K562 (cell line): ENCODE data around the gene PNKD. TPM values are rescaled to one million over a fixed set of nuclear protein-coding genes. Genes with fewer than 3 reads are reported as not detected.

Experiments used
- ATAC-seq: fragments of 200-7000 bp; cut with Tn5 transposase; 3 replicates; pipeline ENCODE4 v1.9.1; 2020; ENCODE audit warnings: moderate library complexity
- BruUV-seq: library from RNA; stranded (reverse); fragments of 400-500 nt; replicated peaks from 2 replicates; lab custom pipeline; 2021; lab: Mats Ljungman, UMichigan
- CTCF ChIA-PET: fragments of 300-600 bp; formaldehyde crosslinking; extraction: SDS; loops from one replicate; lab custom pipeline; 2021; ENCODE audit warnings: low intra/inter-chr PET ratio; lab: Yijun Ruan, JAX
- POLR2A ChIA-PET: fragments of 300-600, 350-650 bp; sonication (Branson Sonifier 250); formaldehyde crosslinking; extraction: SDS; loops from one replicate; lab custom pipeline; 2021; ENCODE audit warnings: antibody characterized with exemption, inconsistent platforms; lab: Yijun Ruan, JAX
- DNase-seq, 4 experiments: peaks; one replicate each; pipeline versions ENCODE4 v3.0.0 to v3.0.0-alpha.2; 2011 to 2018; ENCODE audit warnings: low spot score in 3 of 4, mixed read lengths in 3 of 4; ENCODE audit errors: extremely low read depth in 1 of 4
- FAIRE-seq: peaks from 2 replicates; lab custom pipeline; 2011; peaks lifted over from hg19 to GRCh38; lab: Jason Lieb, UNC
- H2AFZ ChIP-seq: 2 replicates; pipeline ENCODE4 v1.6.0; 2011; ENCODE audit warnings: low read depth, low read length, control low read depth, inconsistent platforms
- H3K27ac ChIP-seq: fragments of 200-600 bp; 3 replicates; pipeline ENCODE4 v1.8.0; 2011; ENCODE audit warnings: low read depth, mild to moderate bottlenecking, control low read depth, inconsistent platforms, low read length, moderate library complexity, mixed read lengths; ENCODE audit errors: extremely low read depth
- H3K27me3 ChIP-seq, 2 experiments: fragments of 300-600 bp in 1 of 2; 2 replicates in 1 of 2; 3 replicates in 1 of 2; pipeline versions ENCODE4 v1.6.0 to v1.8.0; 2011; ENCODE audit warnings: inconsistent platforms in 2 of 2, low read length in 2 of 2, mild to moderate bottlenecking in 1 of 2, mixed read lengths in 1 of 2, moderate library complexity in 1 of 2; ENCODE audit not compliant: control insufficient read depth in 2 of 2, insufficient read depth in 2 of 2
- H3K36me3 ChIP-seq: fragments of 300-600 bp; 3 replicates; pipeline ENCODE4 v1.8.0; 2011; ENCODE audit warnings: mild to moderate bottlenecking, low read length, inconsistent platforms; ENCODE audit not compliant: control insufficient read depth, insufficient read depth
- H3K4me1 ChIP-seq, 2 experiments: fragments of 200-600 bp in 1 of 2; replicated peaks in 1 of 2; 2 replicates in 1 of 2; 3 replicates in 1 of 2; pipeline versions ENCODE4 v1.5.1 to v1.8.0; 2011; ENCODE audit warnings: inconsistent platforms in 2 of 2, low read length in 2 of 2, mild to moderate bottlenecking in 1 of 2, mixed read lengths in 1 of 2, moderate library complexity in 1 of 2; ENCODE audit not compliant: control insufficient read depth in 2 of 2, insufficient read depth in 2 of 2
- H3K4me2 ChIP-seq: 2 replicates; pipeline ENCODE4 v1.6.1; 2011; ENCODE audit warnings: low read length, control low read depth, inconsistent platforms, mixed read lengths; ENCODE audit not compliant: insufficient read depth
- H3K4me3 ChIP-seq: fragments of 200-600 bp; sonication (generic), shearing (Covaris generic); 2 replicates; pipeline ENCODE4 v1.5.1; 2016; ENCODE audit warnings: control low read depth, inconsistent platforms
- H3K79me2 ChIP-seq: fragments of 200-600 bp; 3 replicates; pipeline ENCODE4 v1.8.0; 2011; ENCODE audit warnings: low read length, inconsistent platforms; ENCODE audit not compliant: control insufficient read depth, insufficient read depth
- H3K9ac ChIP-seq, 2 experiments: 2 replicates each; pipeline versions ENCODE4 v1.6.0 to v1.6.1; 2011; ENCODE audit warnings: low read depth in 2 of 2, low read length in 2 of 2, control low read depth in 1 of 2, inconsistent platforms in 1 of 2, mild to moderate bottlenecking in 1 of 2, mixed read lengths in 1 of 2; ENCODE audit not compliant: insufficient read depth in 1 of 2
- H3K9me1 ChIP-seq: one replicate; pipeline ENCODE4 v1.6.0; 2011; ENCODE audit warnings: inconsistent platforms, mild to moderate bottlenecking, low read length, moderate library complexity; ENCODE audit not compliant: control insufficient read depth, insufficient read depth
- H3K9me3 ChIP-seq: replicated peaks from 2 replicates; pipeline ENCODE4 v1.5.1; 2011; ENCODE audit warnings: low read depth, low read length, inconsistent platforms; ENCODE audit not compliant: control insufficient read depth, insufficient read depth
- H4K20me1 ChIP-seq: replicated peaks from 2 replicates; pipeline ENCODE4 v1.6.1; 2011; ENCODE audit warnings: low read length, inconsistent platforms, mixed read lengths; ENCODE audit not compliant: control insufficient read depth, insufficient read depth
- BRF1 ChIP-seq: IDR thresholded peaks from 3 replicates; pipeline ENCODE4 v1.6.1; 2011; ENCODE audit warnings: borderline replicate concordance, mild to moderate bottlenecking; ENCODE audit not compliant: insufficient read length; ENCODE audit errors: extremely low read depth
- CEBPB ChIP-seq: fragments of 450-650 bp; IDR thresholded peaks from 2 replicates; pipeline ENCODE4 v1.6.1; 2016; ENCODE audit warnings: missing genetic modification characterization, missing compliant biosample characterization
- ETV6 ChIP-seq, 3 experiments: fragments of 150-350 bp in 1 of 3; sonication (generic) in 1 of 3; formaldehyde crosslinking in 1 of 3; IDR thresholded peaks; 2 replicates each; pipeline versions ENCODE4 v1.6.1 to v1.8.0; 2014 to 2022; ENCODE audit warnings: borderline replicate concordance in 2 of 3, low read depth in 2 of 3, antibody characterized with exemption in 1 of 3, low read length in 1 of 3, mild to moderate bottlenecking in 1 of 3, missing genetic modification reagents in 1 of 3
- FOSL1 ChIP-seq: fragments of 200-800 bp; sonication (Bioruptor generic); conservative IDR thresholded peaks from 2 replicates; pipeline ENCODE4 v1.6.1; 2016; ENCODE audit warnings: missing genetic modification characterization, missing compliant biosample characterization
- IRF2 ChIP-seq: sonication (generic); formaldehyde crosslinking; IDR thresholded peaks from 2 replicates; pipeline ENCODE4 v1.8.1; 2022; ENCODE audit warnings: mild to moderate bottlenecking, missing genetic modification reagents
- MEF2A ChIP-seq: IDR thresholded peaks from 2 replicates; pipeline ENCODE4 v1.6.1; 2011; ENCODE audit warnings: low read depth, mild to moderate bottlenecking, low read length, moderate library complexity; ENCODE audit not compliant: control insufficient read depth
- MTA3 ChIP-seq: fragments of 450-650 bp; formaldehyde crosslinking; IDR thresholded peaks from 2 replicates; pipeline ENCODE4 v1.6.1; 2017; ENCODE audit warnings: mild to moderate bottlenecking, borderline replicate concordance
- NEUROD1 ChIP-seq: fragments of 150-350 bp; IDR thresholded peaks from 2 replicates; pipeline ENCODE4 v1.6.1; 2014; ENCODE audit warnings: borderline replicate concordance, low read length, low read depth; ENCODE audit not compliant: partially characterized antibody
- NFXL1 ChIP-seq: fragments of 450-650 bp; formaldehyde crosslinking; IDR thresholded peaks from 2 replicates; pipeline ENCODE4 v1.4.0; 2021; ENCODE audit warnings: mild to moderate bottlenecking
- RFX5 ChIP-seq: IDR thresholded peaks from 2 replicates; pipeline ENCODE4 v1.6.1; 2011; ENCODE audit warnings: low read depth, mild to moderate bottlenecking, improper control_type of control experiment, low read length
- ZNF175 ChIP-seq: fragments of 200-800 bp; sonication (Bioruptor generic); IDR thresholded peaks from 2 replicates; pipeline ENCODE4 v1.6.1; 2016; ENCODE audit warnings: low read depth, mild to moderate bottlenecking, missing genetic modification characterization, missing compliant biosample characterization
- ZNF316 ChIP-seq: fragments of 450-650 bp; IDR thresholded peaks from 2 replicates; pipeline ENCODE4 v1.6.1; 2016
- WGBS: fragments of 100-300 bp; shearing (Covaris generic); methylation state at CpG from one replicate; pipeline ENCODE4 v1.1.6; 2016; ENCODE audit warnings: low coverage, mixed read lengths; ENCODE audit not compliant: insufficient coverage; ENCODE audit errors: missing lambda C conversion rate; 5-methylcytosine and 5-hydroxymethylcytosine counted together
- in situ Hi-C: fragments of 300-500 bp; cut with MboI; formaldehyde crosslinking; loops from 4 replicates; pipeline ENCODE4 v1.15.0; 2018; ENCODE audit warnings: inconsistent platforms, mixed read lengths
- intact Hi-C: fragments of 100-400 bp; cut with micrococcal nuclease; formaldehyde crosslinking; loops from 2 replicates; pipeline ENCODE4 v1.14.2; 2022
- polyA plus RNA-seq, 8 experiments: library from polyadenylated mRNA; depleted of rRNA in 4 of 8; stranded (reverse) in 5 of 8; unstranded in 3 of 8; fragments of >200 nt; fragmentation: Nextera tagmentation in 2 of 8; fragmentation: Illumina TruSeq in 1 of 8; extraction: Ambion mirVana in 2 of 8; extraction: Trizol in 1 of 8; gene quantifications; 2 replicates each; pipeline versions ENCODE4 v1.2.1 to v1.2.3, GENCODE V29; 2011 to 2014; ENCODE audit warnings: inconsistent platforms in 1 of 8, missing spikeins in 1 of 8
- total RNA-seq, 7 experiments: library from RNA; depleted of rRNA in 6 of 7; stranded (reverse); fragments of >200 nt in 6 of 7; fragmentation: Illumina TruSeq in 2 of 7; extraction: Trizol in 2 of 7; gene quantifications; 2 replicates each; pipeline versions ENCODE4 v1.2.1 to v1.2.3, GENCODE V29; 2011 to 2021; ENCODE audit warnings: low replicate concordance in 1 of 7
- TF ChIP-seq, protein P1 (sequence below): fragments of 250-450 bp; sonication (Bioruptor Pico); IDR thresholded peaks from 2 replicates; pipeline ENCODE4 v1.5.0; 2021; ENCODE audit warnings: mild to moderate bottlenecking, moderate library complexity
- TF ChIP-seq, protein P2 (sequence below): fragments of 450-650 bp; formaldehyde crosslinking; IDR thresholded peaks from 2 replicates; pipeline ENCODE4 v1.4.0; 2020; ENCODE audit warnings: mild to moderate bottlenecking, moderate library complexity

Gene PNKD
- total and polyA plus RNA-seq, 9 of the 15 experiments (the other 6 are each of a cell fraction or from before 2014, with no cell fraction given) = 26.0 to 105 (median 60.1) TPM

DNA sequence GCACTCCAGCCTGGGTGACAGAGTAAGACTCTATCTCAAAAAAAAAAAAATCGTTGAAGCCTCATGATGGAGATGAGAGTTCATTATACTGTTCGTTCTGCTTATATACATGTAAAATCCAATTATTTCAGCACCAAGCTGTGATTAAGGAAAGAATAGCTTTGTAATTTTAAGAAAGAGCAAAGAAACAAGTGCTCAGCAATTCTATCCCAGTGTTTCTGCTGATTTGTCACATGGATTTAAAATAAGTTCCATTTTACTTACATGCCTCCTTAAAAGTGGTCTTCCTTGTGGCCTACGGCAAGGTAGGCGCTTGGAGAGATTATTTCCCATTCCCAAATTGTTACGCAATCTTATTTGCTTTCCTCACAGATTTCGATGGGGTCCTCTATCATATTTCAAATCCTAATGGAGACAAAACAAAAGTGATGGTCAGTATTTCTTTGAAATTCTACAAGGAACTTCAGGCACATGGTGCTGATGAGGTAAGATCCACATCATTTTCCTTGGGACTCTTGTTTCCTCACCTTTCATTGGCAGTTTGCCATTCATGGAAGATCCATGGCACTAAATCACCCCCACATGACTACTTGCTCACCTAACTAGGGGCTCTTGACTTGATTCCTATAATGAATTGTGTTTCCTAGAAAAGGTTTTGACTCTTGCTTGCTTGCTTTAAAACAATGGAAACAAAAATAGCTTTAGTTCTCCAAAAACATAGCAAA is 41.8 kb upstream of the PNKD start (continued):
- TF ChIP-seq ETV6 (IDR thresholded peaks at IDR 0.05; ENCODE audit: borderline replicate concordance in 1 of 2, low read depth in 2 of 2, low read length in 1 of 2) = no peak
- TF ChIP-seq ETV6 (CRISPR knock-in tag; IDR thresholded peaks at IDR 0.05; ENCODE audit: borderline replicate concordance) = no peak
- peak; percentile 92 for TF ChIP-seq CEBPB
- 0 out of 2 replicates have a peak, but pooled peaks have one; percentile 19 for TF ChIP-seq ZNF316

DNA sequence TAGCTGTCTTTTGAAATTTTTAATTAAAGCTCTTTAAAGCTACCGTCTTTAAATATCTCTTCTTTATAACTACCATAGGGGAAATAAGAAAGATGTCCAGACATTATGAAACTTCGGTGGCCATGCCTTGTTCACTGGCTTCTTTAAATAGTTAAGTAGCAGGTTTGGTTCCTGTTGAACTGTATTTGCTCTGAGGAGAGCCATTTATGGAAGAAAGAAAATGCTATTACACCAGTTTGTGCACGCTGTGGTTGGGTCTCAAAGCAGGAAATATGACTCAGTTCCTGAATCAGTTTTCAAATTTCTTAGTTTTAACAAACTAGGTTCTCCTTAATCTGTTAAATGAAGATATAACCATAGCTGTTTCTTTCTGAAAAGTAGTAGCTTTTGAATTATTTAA is 41.1 kb upstream of the PNKD start:
- H3K4me3 ChIP-seq = no peak overlapping the region
- no peaks in the 10 kb centered on the region for H4K20me1 ChIP-seq
- no peaks in the 10 kb centered on the region for H3K9me1 ChIP-seq
- no peaks in the 10 kb centered on the region for H3K27me3 ChIP-seq
- BruUV-seq = no TSS peak
- POLR2A ChIA-PET = interaction anchor here (0.6 to 1.5 kb wide), 4 partner anchors 15 to 877 kb away, joined by 3 read pairs; partner anchors contain the start of gene PNKD
- H3K4me1 ChIP-seq = no peaks in the 10 kb centered on the region; a peak in 1 of 5 replicates
- peak overlapping the region; percentile 7; the same call in 1 of the 3 replicates for H3K27ac ChIP-seq
- ATAC-seq = no peak
- no peaks in the 10 kb centered on the region for H3K9me3 ChIP-seq
- 53% methylated on average over 3 of the region's 3 CpGs for WGBS
- no peak overlapping the region for H3K9ac ChIP-seq
- no peak for FAIRE-seq
- H3K79me2 ChIP-seq = no peaks in the 10 kb centered on the region
- H3K4me2 ChIP-seq = no peak overlapping the region
- intact Hi-C loops (no loop called here), in situ Hi-C loops (no loop called here)
- no peak for DNase-seq
- H2AFZ ChIP-seq = no peak overlapping the region
- H3K36me3 ChIP-seq = peaks cover 73% of the 10 kb centered on the region
- CTCF ChIA-PET = interaction anchor here (0.6 kb wide), 1 partner anchor 1927 kb away, joined by 3 read pairs; no protein-coding TSS in a partner anchor
- TF ChIP-seq FOSL1 (tag) (peak; percentile 65), RFX5 (no peak), IRF2 (CRISPR knock-in tag) (no peak), NFXL1 (no peak), MTA3 (no peak), BRF1 (no peak), ZNF175 (CRISPR knock-in tag) (peak; percentile 52; the same call in 1 of the 2 replicates), MEF2A (no peak), NEUROD1 (no peak)
- TF ChIP-seq, protein P1, sequence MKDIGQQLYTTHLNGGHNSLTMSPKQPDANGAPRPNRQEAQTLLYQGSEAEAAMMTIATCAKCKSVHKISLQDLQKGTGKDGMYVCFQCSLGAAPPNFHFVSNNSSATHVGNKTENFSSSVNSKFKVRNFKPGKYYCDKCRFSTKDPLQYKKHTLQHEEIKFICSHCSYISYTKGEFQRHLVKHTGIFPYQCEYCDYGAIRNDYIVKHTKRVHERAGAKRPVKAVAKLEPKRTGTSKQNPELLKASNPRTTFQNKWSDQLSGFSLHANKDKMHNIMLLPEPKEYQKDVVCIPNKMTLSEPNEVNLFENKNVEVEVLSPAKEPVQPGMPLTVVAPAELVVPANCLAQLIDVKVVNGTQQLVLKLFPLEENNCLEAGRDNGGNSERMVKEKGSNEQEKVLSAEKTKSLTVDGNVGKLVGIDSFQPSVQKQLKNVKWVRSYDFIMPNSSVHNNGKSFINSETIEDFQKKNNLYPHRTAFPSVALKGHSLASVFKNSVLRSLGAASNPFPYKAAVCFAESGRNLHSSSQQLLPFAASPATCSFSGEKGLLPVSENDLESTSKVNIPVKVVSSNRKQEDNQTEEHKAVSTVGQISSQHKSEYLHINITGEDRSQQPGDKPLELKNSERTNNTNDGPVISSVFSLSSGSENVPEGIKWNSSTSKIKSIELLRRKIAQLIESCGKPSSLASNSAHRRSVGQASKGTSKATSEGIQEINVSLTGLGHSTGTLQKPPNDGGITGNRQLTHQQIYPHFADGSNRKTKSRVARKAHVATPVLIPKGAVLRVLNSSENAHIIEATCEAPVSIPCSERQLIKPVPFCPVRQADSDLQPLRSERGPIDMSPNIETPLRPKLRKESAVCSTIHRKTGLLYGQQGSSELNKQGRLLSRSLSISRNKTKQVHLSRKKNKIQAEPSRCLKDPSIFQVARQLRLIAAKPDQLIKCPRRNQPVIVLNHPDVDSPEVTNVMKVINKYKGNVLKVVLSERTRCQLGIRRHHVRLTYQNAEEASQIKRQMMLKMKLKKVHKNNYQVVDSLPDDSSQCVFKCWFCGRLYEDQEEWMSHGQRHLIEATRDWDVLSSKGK (CRISPR knock-in tag) = no peak
- TF ChIP-seq, protein P2, sequence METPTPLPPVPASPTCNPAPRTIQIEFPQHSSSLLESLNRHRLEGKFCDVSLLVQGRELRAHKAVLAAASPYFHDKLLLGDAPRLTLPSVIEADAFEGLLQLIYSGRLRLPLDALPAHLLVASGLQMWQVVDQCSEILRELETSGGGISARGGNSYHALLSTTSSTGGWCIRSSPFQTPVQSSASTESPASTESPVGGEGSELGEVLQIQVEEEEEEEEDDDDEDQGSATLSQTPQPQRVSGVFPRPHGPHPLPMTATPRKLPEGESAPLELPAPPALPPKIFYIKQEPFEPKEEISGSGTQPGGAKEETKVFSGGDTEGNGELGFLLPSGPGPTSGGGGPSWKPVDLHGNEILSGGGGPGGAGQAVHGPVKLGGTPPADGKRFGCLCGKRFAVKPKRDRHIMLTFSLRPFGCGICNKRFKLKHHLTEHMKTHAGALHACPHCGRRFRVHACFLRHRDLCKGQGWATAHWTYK = no peak
